Large intestine (tissue), 3 donors: ENCODE measurements around the gene DNAJC18. TPM values are rescaled to one million over a fixed set of nuclear protein-coding genes. Genes with fewer than 3 reads are reported as not detected.

Source experiments
- DNase-seq, 2 donors: peaks; one replicate each; pipeline versions ENCODE4 v3.0.0 to v3.0.0-alpha.2; 2013
- H3K27ac ChIP-seq: one replicate; pipeline ENCODE4 v1.5.1; 2013; ENCODE audit warnings: low read length
- H3K27me3 ChIP-seq: 2 replicates; pipeline ENCODE4 v1.6.1; 2013; ENCODE audit warnings: low read length; ENCODE audit not compliant: control insufficient read depth, insufficient read depth
- H3K36me3 ChIP-seq: 2 replicates; pipeline ENCODE4 v1.6.1; 2013; ENCODE audit warnings: low read length; ENCODE audit not compliant: control insufficient read depth, insufficient read depth
- H3K4me1 ChIP-seq: one replicate; pipeline ENCODE4 v1.6.1; 2013; ENCODE audit warnings: low read length; ENCODE audit not compliant: control insufficient read depth, insufficient read depth
- H3K4me3 ChIP-seq: one replicate; pipeline ENCODE4 v1.5.1; 2013; ENCODE audit warnings: low read length
- H3K9me3 ChIP-seq: one replicate; pipeline ENCODE4 v1.6.1; 2013; ENCODE audit warnings: mild to moderate bottlenecking, low read depth, low read length, moderate library complexity; ENCODE audit not compliant: control insufficient read depth
- WGBS: methylation state at CpG from one replicate; pipeline ENCODE4 v1.1.5; 2013; ENCODE audit warnings: low lambda C conversion rate; ENCODE audit not compliant: insufficient coverage; 5-methylcytosine and 5-hydroxymethylcytosine counted together
- polyA plus RNA-seq: library from polyadenylated mRNA; unstranded; fragments of 120-200 nt; gene quantifications from one replicate; pipeline ENCODE4 v1.2.1, GENCODE V29; 2013

Gene DNAJC18
- polyA plus RNA-seq, 1 donor, result 8.7 TPM

DNA sequence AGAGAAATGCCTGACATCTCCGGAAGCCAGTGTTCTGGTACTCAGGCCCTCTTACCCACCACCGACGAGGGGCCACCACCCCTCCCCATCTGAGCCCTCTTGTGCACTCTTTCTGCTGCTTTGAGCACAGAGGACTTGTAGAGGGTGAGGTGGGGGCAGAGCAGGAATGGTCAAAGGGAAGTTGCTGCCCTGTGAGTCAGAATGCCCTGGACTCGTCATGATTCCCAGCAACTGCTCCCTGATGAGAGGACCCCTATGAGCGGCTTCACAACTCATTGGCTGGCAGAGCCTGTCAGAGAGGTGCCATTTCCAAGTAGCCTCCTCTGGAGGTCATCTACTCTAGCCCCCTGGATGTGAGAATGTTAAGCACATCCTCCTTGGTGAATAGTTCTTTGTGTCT lies 22.4 kb upstream of the DNAJC18 start:
- no peak overlapping the region for H3K4me3 ChIP-seq
- no peaks in the 10 kb centered on the region for H3K36me3 ChIP-seq
- WGBS, result no CpG with 5 or more reads among the region's 5 CpGs
- DNase-seq, result no peak
- no peaks in the 10 kb centered on the region for H3K4me1 ChIP-seq
- H3K27me3 ChIP-seq, result no peaks in the 10 kb centered on the region
- no peak overlapping the region for H3K27ac ChIP-seq
- no peaks in the 10 kb centered on the region for H3K9me3 ChIP-seq

DNA sequence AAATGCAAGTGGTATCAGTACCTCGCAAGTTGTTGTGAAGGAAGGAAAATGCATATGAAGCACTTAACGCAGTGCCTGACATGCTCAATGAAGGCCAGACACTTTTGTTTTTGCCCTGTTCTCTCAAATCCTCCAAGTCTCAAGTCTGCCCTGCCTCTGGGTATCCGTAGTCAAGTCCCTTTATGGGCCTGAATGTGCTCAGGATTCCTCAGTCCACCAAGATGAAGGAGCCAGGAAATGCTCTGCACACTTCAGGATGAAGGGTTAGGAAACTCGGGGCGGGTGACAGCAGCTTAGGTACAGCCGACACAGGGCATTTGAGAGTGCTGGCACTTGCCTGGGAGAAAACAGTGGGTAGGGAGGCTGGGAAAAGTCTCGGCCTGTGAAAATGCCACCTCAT lies 21.9 kb upstream of the DNAJC18 start:
- DNase-seq, result no peak
- Histone ChIP-seq H3K27me3 (no peaks in the 10 kb centered on the region), H3K4me3 (no peak overlapping the region), H3K4me1 (no peaks in the 10 kb centered on the region), H3K9me3 (no peaks in the 10 kb centered on the region), H3K27ac (no peak overlapping the region), H3K36me3 (no peaks in the 10 kb centered on the region)
- 100% methylated on average over 2 of the region's 7 CpGs for WGBS

- H3K4me1 ChIP-seq, result no peaks in the 10 kb centered on the region
- H3K9me3 ChIP-seq, result no peaks in the 10 kb centered on the region
- WGBS, result no CpG with 5 or more reads among the region's 1 CpG
- H3K36me3 ChIP-seq, result no peaks in the 10 kb centered on the region
- no peaks in the 10 kb centered on the region for H3K27me3 ChIP-seq
- H3K27ac ChIP-seq, result no peak overlapping the region
- no peak for DNase-seq
- H3K4me3 ChIP-seq, result no peak overlapping the region
Measured at GRCh38 chr5:139460455-139460854, 21.1 kb upstream of the DNAJC18 start.

GRCh38 chr5:139459451-139459934 lies 20.2 kb upstream of the DNAJC18 start:
- Histone ChIP-seq H3K36me3 (no peaks in the 10 kb centered on the region), H3K27ac (no peak overlapping the region), H3K27me3 (no peaks in the 10 kb centered on the region), H3K9me3 (no peaks in the 10 kb centered on the region), H3K4me3 (no peak overlapping the region), H3K4me1 (no peaks in the 10 kb centered on the region)
- no peak for DNase-seq
- WGBS, result no CpG with 5 or more reads among the region's 8 CpGs

GRCh38 chr5:139458580-139459407 lies 19.5 kb upstream of the DNAJC18 start:
- 92% methylated on average over 2 of the region's 8 CpGs for WGBS
- Histone ChIP-seq H3K9me3 (peaks cover 3% of the 10 kb centered on the region), H3K4me3 (no peak overlapping the region), H3K4me1 (no peaks in the 10 kb centered on the region), H3K36me3 (no peaks in the 10 kb centered on the region), H3K27ac (no peak overlapping the region), H3K27me3 (no peaks in the 10 kb centered on the region)
- peak in 1 of 2 donors; percentile 49 for DNase-seq

DNA sequence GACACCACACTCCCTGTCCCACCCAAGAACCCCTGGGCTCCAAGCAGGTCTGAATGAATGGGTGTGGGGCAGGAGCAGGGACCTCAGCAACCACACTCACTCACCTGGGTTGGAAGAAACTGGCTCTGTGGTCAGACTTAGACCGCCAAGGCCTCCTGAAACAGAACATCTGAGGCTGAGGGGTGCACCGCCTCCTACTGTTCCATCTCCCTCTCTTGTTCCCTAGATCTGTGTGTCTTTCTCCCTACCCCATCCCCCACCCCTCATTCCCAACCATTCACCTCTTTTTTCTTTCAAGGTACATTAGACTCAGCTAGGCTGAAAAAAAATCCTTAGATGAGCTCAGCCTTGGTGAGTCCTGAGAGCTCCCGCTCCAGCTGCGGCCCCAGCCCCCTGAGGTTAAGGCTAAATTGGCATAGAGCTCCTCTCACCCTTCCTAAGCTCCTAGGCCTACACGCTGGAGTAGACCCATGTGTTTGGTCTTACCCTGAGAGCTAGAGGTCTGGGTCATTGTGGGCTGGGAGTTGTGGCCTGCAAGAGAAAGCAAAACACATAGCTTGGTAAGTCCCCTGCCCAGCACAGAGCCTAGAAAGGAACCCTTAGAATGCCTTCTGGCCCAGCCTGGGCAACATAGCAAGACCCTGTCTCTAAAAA lies 18.5 kb upstream of the DNAJC18 start:
- peaks cover 4% of the 10 kb centered on the region for H3K9me3 ChIP-seq
- 100% methylated on average over 2 of the region's 5 CpGs for WGBS
- H3K36me3 ChIP-seq, result no peaks in the 10 kb centered on the region
- H3K27me3 ChIP-seq, result no peaks in the 10 kb centered on the region
- no peaks in the 10 kb centered on the region for H3K4me1 ChIP-seq
- DNase-seq, result no peak
- H3K27ac ChIP-seq, result no peak overlapping the region
- H3K4me3 ChIP-seq, result no peak overlapping the region

- peaks cover 5% of the 10 kb centered on the region for H3K9me3 ChIP-seq
- no CpG with 5 or more reads among the region's 5 CpGs for WGBS
- no peaks in the 10 kb centered on the region for H3K36me3 ChIP-seq
- H3K4me3 ChIP-seq, result no peak overlapping the region
- no peak overlapping the region for H3K27ac ChIP-seq
- H3K27me3 ChIP-seq, result no peaks in the 10 kb centered on the region
- DNase-seq, result no peak
- H3K4me1 ChIP-seq, result no peaks in the 10 kb centered on the region
Measured at GRCh38 chr5:139457241-139457640, 17.9 kb upstream of the DNAJC18 start.

GRCh38 chr5:139456776-139457175 lies 17.5 kb upstream of the DNAJC18 start:
- H3K27ac ChIP-seq, result no peak overlapping the region
- WGBS, result no CpG with 5 or more reads among the region's 12 CpGs
- no peaks in the 10 kb centered on the region for H3K36me3 ChIP-seq
- H3K4me3 ChIP-seq, result no peak overlapping the region
- no peak for DNase-seq
- H3K9me3 ChIP-seq, result peaks cover 9% of the 10 kb centered on the region
- H3K27me3 ChIP-seq, result no peaks in the 10 kb centered on the region
- H3K4me1 ChIP-seq, result no peaks in the 10 kb centered on the region

DNA sequence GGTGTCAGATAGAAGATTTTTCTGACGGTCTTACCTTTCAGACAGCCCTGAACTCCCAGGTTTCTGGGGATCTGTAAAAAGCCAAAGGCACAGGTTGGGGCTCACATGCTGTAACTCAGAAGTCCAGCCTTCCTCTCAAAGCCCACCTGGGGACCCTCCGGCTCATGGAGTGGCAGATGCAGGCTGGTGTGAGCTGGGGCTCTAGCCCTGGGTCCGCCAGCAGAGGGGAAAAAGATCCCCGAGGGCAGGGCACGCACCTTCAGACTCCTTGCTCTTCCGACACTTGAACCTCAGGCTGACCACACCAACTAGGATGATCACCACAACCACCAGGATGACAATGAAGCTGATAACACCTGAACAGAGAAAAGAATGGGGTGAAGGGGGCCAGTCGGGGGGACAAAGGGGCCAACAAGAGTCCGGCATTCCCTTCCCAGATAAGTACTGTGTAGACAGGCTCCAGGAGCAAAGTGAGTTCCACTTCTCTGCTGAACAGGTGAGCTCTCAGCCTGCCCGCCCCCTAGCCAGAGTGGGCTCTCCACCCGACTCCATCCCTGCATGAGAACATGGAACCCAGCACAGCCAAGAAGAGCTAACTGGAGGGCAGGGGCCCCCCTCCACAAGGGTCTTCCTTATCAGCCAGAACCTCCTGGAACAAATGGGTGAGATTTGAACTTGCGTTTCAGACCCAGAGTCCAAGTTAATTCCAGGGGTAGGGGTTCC lies 15.4 kb upstream of the DNAJC18 start:
- no CpG with 5 or more reads among the region's 11 CpGs for WGBS

More for the DNA sequence above, 15.4 kb upstream of the DNAJC18 start:
- Histone ChIP-seq H3K27me3 (no peaks in the 10 kb centered on the region), H3K27ac (no peak overlapping the region), H3K4me3 (no peak overlapping the region), H3K9me3 (peaks cover 9% of the 10 kb centered on the region), H3K4me1 (no peaks in the 10 kb centered on the region), H3K36me3 (no peaks in the 10 kb centered on the region)
- no peak for DNase-seq
